ENCODE results near the gene TMEM145. TPM values are rescaled to one million over a fixed set of nuclear protein-coding genes. Genes with fewer than 3 reads are reported as not detected.

TMEM145 gene
- total and polyA plus RNA-seq, 9 of the 15 experiments (the other 6 are each of a cell fraction or from before 2014, with no cell fraction given), result 0.80 to 5.5 (median 1.9) TPM; not detected in 3

- peak; percentile 52; the same call in 1 of the 2 replicates for TF ChIP-seq NCOA1 (IDR thresholded peaks at IDR 0.05; ENCODE audit: low read depth)
- TF ChIP-seq BHLHE40 (IDR thresholded peaks at IDR 0.05; ENCODE audit: low read length), result peak; percentile 53
- peak; percentile 83 for TF ChIP-seq ZFX (CRISPR knock-in tag; IDR thresholded peaks at IDR 0.05)
- TF ChIP-seq CHCHD3 (CRISPR knock-in tag; IDR thresholded peaks at IDR 0.05), result peak; percentile 70; the same call in 1 of the 2 replicates
- TF ChIP-seq VEZF1 (CRISPR knock-in tag; IDR thresholded peaks at IDR 0.05), result peak; percentile 84
- TF ChIP-seq PRDM10 (IDR thresholded peaks at IDR 0.05; ENCODE audit: partially characterized antibody), result peak; percentile 8
- TF ChIP-seq RB1 (IDR thresholded peaks at IDR 0.05; ENCODE audit: low read depth), result peak; percentile 17; the same call in 1 of the 2 replicates
- TF ChIP-seq E2F3 (CRISPR knock-in tag; IDR thresholded peaks at IDR 0.05), result 0 out of 2 replicates have a peak, but pooled peaks have one; percentile 57
- TF ChIP-seq PRMT5 (CRISPR knock-in tag; IDR thresholded peaks at IDR 0.05), result no peak
- no peak for TF ChIP-seq ZNF134 (CRISPR knock-in tag; conservative IDR thresholded peaks at IDR 0.05)
- TF ChIP-seq, protein P1, sequence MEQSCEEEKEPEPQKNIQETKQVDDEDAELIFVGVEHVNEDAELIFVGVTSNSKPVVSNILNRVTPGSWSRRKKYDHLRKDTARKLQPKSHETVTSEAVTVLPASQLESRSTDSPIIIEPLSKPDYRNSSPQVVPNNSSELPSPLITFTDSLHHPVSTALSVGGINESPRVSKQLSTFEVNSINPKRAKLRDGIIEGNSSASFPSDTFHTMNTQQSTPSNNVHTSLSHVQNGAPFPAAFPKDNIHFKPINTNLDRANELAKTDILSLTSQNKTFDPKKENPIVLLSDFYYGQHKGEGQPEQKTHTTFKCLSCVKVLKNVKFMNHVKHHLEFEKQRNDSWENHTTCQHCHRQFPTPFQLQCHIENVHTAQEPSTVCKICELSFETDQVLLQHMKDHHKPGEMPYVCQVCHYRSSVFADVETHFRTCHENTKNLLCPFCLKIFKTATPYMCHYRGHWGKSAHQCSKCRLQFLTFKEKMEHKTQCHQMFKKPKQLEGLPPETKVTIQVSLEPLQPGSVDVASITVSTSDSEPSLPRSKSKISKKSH (CRISPR knock-in tag; IDR thresholded peaks at IDR 0.05), result no peak
- no peak for TF ChIP-seq ADNP (tag; IDR thresholded peaks at IDR 0.05)
- TF ChIP-seq KHSRP (IDR thresholded peaks at IDR 0.05), result no peak
- TF ChIP-seq FOXP1 (CRISPR knock-in tag; IDR thresholded peaks at IDR 0.05), result 0 out of 2 replicates have a peak, but pooled peaks have one; percentile 59
- peak; percentile 91 for TF ChIP-seq RBFOX2 (IDR thresholded peaks at IDR 0.05; ENCODE audit: low read depth, low read length)
- TF ChIP-seq ZNF76 (CRISPR knock-in tag; IDR thresholded peaks at IDR 0.05; ENCODE audit: borderline replicate concordance), result peak; percentile 42; the same call in 1 of the 2 replicates
- TF ChIP-seq, protein P2, sequence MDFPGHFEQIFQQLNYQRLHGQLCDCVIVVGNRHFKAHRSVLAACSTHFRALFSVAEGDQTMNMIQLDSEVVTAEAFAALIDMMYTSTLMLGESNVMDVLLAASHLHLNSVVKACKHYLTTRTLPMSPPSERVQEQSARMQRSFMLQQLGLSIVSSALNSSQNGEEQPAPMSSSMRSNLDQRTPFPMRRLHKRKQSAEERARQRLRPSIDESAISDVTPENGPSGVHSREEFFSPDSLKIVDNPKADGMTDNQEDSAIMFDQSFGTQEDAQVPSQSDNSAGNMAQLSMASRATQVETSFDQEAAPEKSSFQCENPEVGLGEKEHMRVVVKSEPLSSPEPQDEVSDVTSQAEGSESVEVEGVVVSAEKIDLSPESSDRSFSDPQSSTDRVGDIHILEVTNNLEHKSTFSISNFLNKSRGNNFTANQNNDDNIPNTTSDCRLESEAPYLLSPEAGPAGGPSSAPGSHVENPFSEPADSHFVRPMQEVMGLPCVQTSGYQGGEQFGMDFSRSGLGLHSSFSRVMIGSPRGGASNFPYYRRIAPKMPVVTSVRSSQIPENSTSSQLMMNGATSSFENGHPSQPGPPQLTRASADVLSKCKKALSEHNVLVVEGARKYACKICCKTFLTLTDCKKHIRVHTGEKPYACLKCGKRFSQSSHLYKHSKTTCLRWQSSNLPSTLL (IDR thresholded peaks at IDR 0.05), result peak; percentile 95
- peak; percentile 85; the same call in 1 of the 2 replicates for TF ChIP-seq FOXK1 (CRISPR knock-in tag; IDR thresholded peaks at IDR 0.05; ENCODE audit: borderline replicate concordance)
- peak; percentile 72 for TF ChIP-seq ZBTB17 (CRISPR knock-in tag; IDR thresholded peaks at IDR 0.05)
- TF ChIP-seq RNF2 (IDR thresholded peaks at IDR 0.05), result peak; percentile 95
- peak; percentile 72; the same call in 1 of the 2 replicates for TF ChIP-seq ZNF644 (tag; IDR thresholded peaks at IDR 0.05; ENCODE audit: low read depth)
- peak; percentile 80 for TF ChIP-seq EP300 (IDR thresholded peaks at IDR 0.05; ENCODE audit: low read length)
Observed at GRCh38 chr19:42268142-42268703, 44.9 kb upstream of the TMEM145 start (continued).

Measured in K562 (cell line).